SK-N-SH treated with all-trans-retinoic acid at 6 μM for 48 hours (cell line): Measurements from ENCODE around the gene IFT43.
A peak's percentile ranks its signal among the peaks of the same experiment; 100 is the strongest.

Source experiments
- ATAC-seq: fragments of 200-7000 bp; cut with Tn5 transposase; 3 replicates; pipeline ENCODE4 v1.9.1; 2020; ENCODE audit warnings: mild to moderate bottlenecking, moderate library complexity
- ARNTL ChIP-seq: fragments of 450-650 bp; formaldehyde crosslinking; IDR thresholded peaks from 2 replicates; pipeline ENCODE4 v1.5.0; 2020; ENCODE audit warnings: low read depth, mild to moderate bottlenecking, moderate library complexity, borderline replicate concordance
- BACH2 ChIP-seq: fragments of 250-450 bp; sonication (Bioruptor Pico); IDR thresholded peaks from 2 replicates; pipeline ENCODE4 v1.9.0; 2021; ENCODE audit warnings: mild to moderate bottlenecking, borderline replicate concordance
- CREB5 ChIP-seq: fragments of 250-450 bp; sonication (Bioruptor Pico); IDR thresholded peaks from 2 replicates; pipeline ENCODE4 v1.5.1; 2020; ENCODE audit warnings: low read depth, mild to moderate bottlenecking, moderate library complexity
- ESRRG ChIP-seq: fragments of 250-450 bp; sonication (Bioruptor Pico); IDR thresholded peaks from 2 replicates; pipeline ENCODE4 v1.6.1; 2021; ENCODE audit warnings: mild to moderate bottlenecking
- GLIS3 ChIP-seq: fragments of 250-450 bp; sonication (Bioruptor Pico); IDR thresholded peaks from 2 replicates; pipeline ENCODE4 v1.5.0; 2020; ENCODE audit warnings: mild to moderate bottlenecking, moderate library complexity
- ISL1 ChIP-seq: fragments of 250-450 bp; sonication (Bioruptor Pico); IDR thresholded peaks from 2 replicates; pipeline ENCODE4 v2.1.2; 2022; ENCODE audit warnings: mild to moderate bottlenecking, moderate library complexity
- OSR1 ChIP-seq: fragments of 250-450 bp; sonication (Bioruptor Pico); IDR thresholded peaks from 2 replicates; pipeline ENCODE4 v1.8.0; 2022; ENCODE audit warnings: moderate library complexity, mild to moderate bottlenecking, inconsistent platforms
- PATZ1 ChIP-seq: fragments of 250-450 bp; sonication (Bioruptor Pico); IDR thresholded peaks from 2 replicates; pipeline ENCODE4 v1.8.0; 2020; ENCODE audit warnings: mild to moderate bottlenecking, moderate library complexity, borderline replicate concordance
- POU6F1 ChIP-seq: fragments of 250-450 bp; sonication (Bioruptor Pico); IDR thresholded peaks from 2 replicates; pipeline ENCODE4 v1.8.0; 2021; ENCODE audit warnings: low read depth, mild to moderate bottlenecking, moderate library complexity, borderline replicate concordance
- PPARA ChIP-seq: fragments of 250-450 bp; sonication (Bioruptor Pico); IDR thresholded peaks from 2 replicates; pipeline ENCODE4 v1.5.0; 2020; ENCODE audit warnings: mild to moderate bottlenecking, borderline replicate concordance
- RARB ChIP-seq: fragments of 250-450 bp; sonication (Bioruptor Pico); IDR thresholded peaks from 2 replicates; pipeline ENCODE4 v1.8.0; 2021; ENCODE audit warnings: mild to moderate bottlenecking, moderate library complexity
- SNAI2 ChIP-seq: fragments of 250-450 bp; sonication (Bioruptor Pico); IDR thresholded peaks from 2 replicates; pipeline ENCODE4 v1.5.0; 2020; ENCODE audit warnings: mild to moderate bottlenecking, moderate library complexity
- TCF4 ChIP-seq: fragments of 250-450 bp; sonication (Bioruptor Pico); IDR thresholded peaks from 2 replicates; pipeline ENCODE4 v1.8.0; 2021; ENCODE audit warnings: mild to moderate bottlenecking, moderate library complexity, borderline replicate concordance
- TOX ChIP-seq: fragments of 250-450 bp; sonication (Bioruptor Pico); IDR thresholded peaks from 2 replicates; pipeline ENCODE4 v1.8.0; 2021; ENCODE audit warnings: mild to moderate bottlenecking, moderate library complexity, borderline replicate concordance
- TSHZ2 ChIP-seq: fragments of 250-450 bp; sonication (Bioruptor Pico); IDR thresholded peaks from 2 replicates; pipeline ENCODE4 v1.5.0; 2020; ENCODE audit warnings: mild to moderate bottlenecking, moderate library complexity
- ZC3H10 ChIP-seq: fragments of 250-450 bp; sonication (Bioruptor Pico); IDR thresholded peaks from 2 replicates; pipeline ENCODE4 v1.5.1; 2021; ENCODE audit warnings: mild to moderate bottlenecking, moderate library complexity
- ZFP3 ChIP-seq: fragments of 250-450 bp; sonication (Bioruptor Pico); IDR thresholded peaks from 2 replicates; pipeline ENCODE4 v1.5.0; 2020; ENCODE audit warnings: mild to moderate bottlenecking, moderate library complexity
- ZFP30 ChIP-seq: fragments of 450-650 bp; formaldehyde crosslinking; IDR thresholded peaks from 2 replicates; pipeline ENCODE4 v1.5.0; 2022; ENCODE audit warnings: mild to moderate bottlenecking, moderate library complexity
- ZNF565 ChIP-seq: fragments of 450-650 bp; formaldehyde crosslinking; conservative IDR thresholded peaks from 2 replicates; pipeline ENCODE4 v1.5.0; 2020; ENCODE audit warnings: low read depth, mild to moderate bottlenecking, moderate library complexity
- ZNF8 ChIP-seq: fragments of 450-650 bp; formaldehyde crosslinking; IDR thresholded peaks from 2 replicates; pipeline ENCODE4 v1.5.0; 2020; ENCODE audit warnings: mild to moderate bottlenecking, moderate library complexity

The IFT43 gene

DNA sequence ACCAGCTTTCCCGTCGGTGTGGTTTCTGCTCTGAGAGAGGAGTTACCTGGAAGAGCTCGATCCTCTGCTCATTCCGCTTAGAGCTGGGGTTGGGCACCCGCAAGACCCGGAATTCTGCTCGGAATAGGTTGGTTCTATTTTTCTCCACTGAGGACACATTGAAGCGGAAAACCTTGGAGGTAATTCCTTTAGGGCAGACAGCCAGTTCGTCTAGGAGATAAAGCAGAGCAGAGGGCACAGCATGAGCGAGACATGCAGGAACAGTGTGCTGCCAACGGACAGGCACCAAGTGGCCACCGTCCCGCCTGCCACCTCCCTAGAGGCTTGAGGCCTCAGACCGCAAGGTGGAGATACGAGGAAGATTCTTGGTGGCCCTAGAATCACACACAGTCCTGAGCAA, 14.1 kb upstream of the IFT43 start:
- ATAC-seq, result no peak

GRCh38 chr14:75972801-75973421, 12.7 kb upstream of the IFT43 start:
- TF ChIP-seq TOX (CRISPR knock-in tag), result no peak
- TF ChIP-seq TCF4 (CRISPR knock-in tag), result peak; percentile 57; the same call in 1 of the 2 replicates

More for the DNA sequence above, 14.1 kb upstream of the IFT43 start:
- TF ChIP-seq GLIS3 (no peak), ESRRG (CRISPR knock-in tag) (no peak), PATZ1 (no peak), ARNTL (CRISPR knock-in tag) (no peak), RARB (CRISPR knock-in tag) (no peak), TOX (CRISPR knock-in tag) (no peak), POU6F1 (no peak), OSR1 (CRISPR knock-in tag) (no peak), BACH2 (CRISPR knock-in tag) (no peak), TCF4 (CRISPR knock-in tag) (no peak), SNAI2 (no peak), PPARA (no peak), ZFP30 (no peak), ZNF8 (no peak), ZC3H10 (no peak), ZNF565 (CRISPR knock-in tag) (no peak), ISL1 (CRISPR knock-in tag) (no peak)

GRCh38 chr14:75976826-75977581, 8.6 kb upstream of the IFT43 start:
- TF ChIP-seq ZNF8 (no peak), ZFP3 (CRISPR knock-in tag) (no peak), POU6F1 (no peak), TSHZ2 (CRISPR knock-in tag) (no peak), CREB5 (CRISPR knock-in tag) (no peak), PPARA (no peak), TCF4 (CRISPR knock-in tag) (no peak)
- ATAC-seq, result no peak

More at GRCh38 chr14:75972801-75973421, 12.7 kb upstream of the IFT43 start:
- ATAC-seq, result peak; percentile 49; the same call in 2 of the 3 replicates
